HepG2 (cell line): ENCODE measurements around the gene TROAP.
A peak's percentile ranks its signal among the peaks of the same experiment; 100 is the strongest.

Source experiments
- GTF2F1 ChIP-seq: fragments of 150-350 bp; IDR thresholded peaks from 2 replicates; pipeline ENCODE4 v1.6.1; 2014; ENCODE audit warnings: low read length
- HOXA5 ChIP-seq: sonication (generic); formaldehyde crosslinking; IDR thresholded peaks from 2 replicates; pipeline ENCODE4 v1.4.0; 2020; ENCODE audit warnings: missing genetic modification reagents
- MEIS1 ChIP-seq: sonication (generic); formaldehyde crosslinking; IDR thresholded peaks from 2 replicates; pipeline ENCODE4 v1.9.0; 2021; ENCODE audit warnings: mild to moderate bottlenecking, missing genetic modification reagents, moderate library complexity, borderline replicate concordance
- MYNN ChIP-seq: sonication (generic); formaldehyde crosslinking; IDR thresholded peaks from 2 replicates; pipeline ENCODE4 v1.4.0; 2020; ENCODE audit warnings: mild to moderate bottlenecking, low read depth, missing genetic modification reagents
- PHF8 ChIP-seq: sonication (generic); formaldehyde crosslinking; IDR thresholded peaks from 2 replicates; pipeline ENCODE4 v1.5.0; 2020; ENCODE audit warnings: missing genetic modification reagents
- POLR2AphosphoS5 ChIP-seq: IDR thresholded peaks from 2 replicates; pipeline ENCODE4 v1.6.1; 2012; ENCODE audit warnings: low read depth, low read length
- SIN3A ChIP-seq: IDR thresholded peaks from 2 replicates; pipeline ENCODE4 v1.6.1; 2011; ENCODE audit warnings: low read depth, mild to moderate bottlenecking, control low read depth, low read length, borderline replicate concordance
- ZNF556 ChIP-seq: sonication (generic); formaldehyde crosslinking; IDR thresholded peaks from 2 replicates; pipeline ENCODE4 v1.4.0; 2020; ENCODE audit warnings: mild to moderate bottlenecking, missing genetic modification reagents, borderline replicate concordance
- TF ChIP-seq, protein P1 (sequence below): sonication (generic); formaldehyde crosslinking; IDR thresholded peaks from 2 replicates; pipeline ENCODE4 v1.8.1; 2023; ENCODE audit warnings: missing genetic modification reagents, inconsistent platforms, borderline replicate concordance
- TF ChIP-seq, protein P2 (sequence below): sonication (generic); formaldehyde crosslinking; IDR thresholded peaks from 2 replicates; pipeline ENCODE4 v1.5.0; 2020; ENCODE audit warnings: mild to moderate bottlenecking, missing genetic modification reagents, moderate library complexity
- TF ChIP-seq, protein P3 (sequence below): sonication (generic); formaldehyde crosslinking; IDR thresholded peaks from 2 replicates; pipeline ENCODE4 v1.4.0; 2020; ENCODE audit warnings: missing genetic modification reagents, borderline replicate concordance
- TF ChIP-seq, protein P4 (sequence below): sonication (generic); formaldehyde crosslinking; IDR thresholded peaks from 2 replicates; pipeline ENCODE4 v1.5.1; 2020; ENCODE audit warnings: missing genetic modification reagents, mild to moderate bottlenecking, borderline replicate concordance
- TF ChIP-seq, protein P5 (sequence below): sonication (generic); formaldehyde crosslinking; IDR thresholded peaks from 2 replicates; pipeline ENCODE4 v1.5.0; 2020; ENCODE audit warnings: missing genetic modification reagents, mild to moderate bottlenecking, borderline replicate concordance

- TF ChIP-seq GTF2F1 (no peak), MEIS1 (CRISPR knock-in tag) (no peak), MYNN (no peak), HOXA5 (no peak), SIN3A (no peak), PHF8 (CRISPR knock-in tag) (no peak), POLR2AphosphoS5 (no peak), ZNF556 (no peak)
- TF ChIP-seq, protein P1, sequence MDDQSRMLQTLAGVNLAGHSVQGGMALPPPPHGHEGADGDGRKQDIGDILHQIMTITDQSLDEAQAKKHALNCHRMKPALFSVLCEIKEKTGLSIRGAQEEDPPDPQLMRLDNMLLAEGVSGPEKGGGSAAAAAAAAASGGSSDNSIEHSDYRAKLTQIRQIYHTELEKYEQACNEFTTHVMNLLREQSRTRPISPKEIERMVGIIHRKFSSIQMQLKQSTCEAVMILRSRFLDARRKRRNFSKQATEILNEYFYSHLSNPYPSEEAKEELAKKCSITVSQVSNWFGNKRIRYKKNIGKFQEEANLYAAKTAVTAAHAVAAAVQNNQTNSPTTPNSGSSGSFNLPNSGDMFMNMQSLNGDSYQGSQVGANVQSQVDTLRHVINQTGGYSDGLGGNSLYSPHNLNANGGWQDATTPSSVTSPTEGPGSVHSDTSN (CRISPR knock-in tag) = no peak
- TF ChIP-seq, protein P2, sequence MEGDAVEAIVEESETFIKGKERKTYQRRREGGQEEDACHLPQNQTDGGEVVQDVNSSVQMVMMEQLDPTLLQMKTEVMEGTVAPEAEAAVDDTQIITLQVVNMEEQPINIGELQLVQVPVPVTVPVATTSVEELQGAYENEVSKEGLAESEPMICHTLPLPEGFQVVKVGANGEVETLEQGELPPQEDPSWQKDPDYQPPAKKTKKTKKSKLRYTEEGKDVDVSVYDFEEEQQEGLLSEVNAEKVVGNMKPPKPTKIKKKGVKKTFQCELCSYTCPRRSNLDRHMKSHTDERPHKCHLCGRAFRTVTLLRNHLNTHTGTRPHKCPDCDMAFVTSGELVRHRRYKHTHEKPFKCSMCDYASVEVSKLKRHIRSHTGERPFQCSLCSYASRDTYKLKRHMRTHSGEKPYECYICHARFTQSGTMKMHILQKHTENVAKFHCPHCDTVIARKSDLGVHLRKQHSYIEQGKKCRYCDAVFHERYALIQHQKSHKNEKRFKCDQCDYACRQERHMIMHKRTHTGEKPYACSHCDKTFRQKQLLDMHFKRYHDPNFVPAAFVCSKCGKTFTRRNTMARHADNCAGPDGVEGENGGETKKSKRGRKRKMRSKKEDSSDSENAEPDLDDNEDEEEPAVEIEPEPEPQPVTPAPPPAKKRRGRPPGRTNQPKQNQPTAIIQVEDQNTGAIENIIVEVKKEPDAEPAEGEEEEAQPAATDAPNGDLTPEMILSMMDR (CRISPR knock-in tag) = peak; percentile 88
- TF ChIP-seq, protein P3, sequence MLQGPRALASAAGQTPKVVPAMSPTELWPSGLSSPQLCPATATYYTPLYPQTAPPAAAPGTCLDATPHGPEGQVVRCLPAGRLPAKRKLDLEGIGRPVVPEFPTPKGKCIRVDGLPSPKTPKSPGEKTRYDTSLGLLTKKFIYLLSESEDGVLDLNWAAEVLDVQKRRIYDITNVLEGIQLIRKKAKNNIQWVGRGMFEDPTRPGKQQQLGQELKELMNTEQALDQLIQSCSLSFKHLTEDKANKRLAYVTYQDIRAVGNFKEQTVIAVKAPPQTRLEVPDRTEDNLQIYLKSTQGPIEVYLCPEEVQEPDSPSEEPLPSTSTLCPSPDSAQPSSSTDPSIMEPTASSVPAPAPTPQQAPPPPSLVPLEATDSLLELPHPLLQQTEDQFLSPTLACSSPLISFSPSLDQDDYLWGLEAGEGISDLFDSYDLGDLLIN (CRISPR knock-in tag) = no peak
- TF ChIP-seq, protein P4, sequence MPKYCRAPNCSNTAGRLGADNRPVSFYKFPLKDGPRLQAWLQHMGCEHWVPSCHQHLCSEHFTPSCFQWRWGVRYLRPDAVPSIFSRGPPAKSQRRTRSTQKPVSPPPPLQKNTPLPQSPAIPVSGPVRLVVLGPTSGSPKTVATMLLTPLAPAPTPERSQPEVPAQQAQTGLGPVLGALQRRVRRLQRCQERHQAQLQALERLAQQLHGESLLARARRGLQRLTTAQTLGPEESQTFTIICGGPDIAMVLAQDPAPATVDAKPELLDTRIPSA (CRISPR knock-in tag) = no peak
- TF ChIP-seq, protein P5, sequence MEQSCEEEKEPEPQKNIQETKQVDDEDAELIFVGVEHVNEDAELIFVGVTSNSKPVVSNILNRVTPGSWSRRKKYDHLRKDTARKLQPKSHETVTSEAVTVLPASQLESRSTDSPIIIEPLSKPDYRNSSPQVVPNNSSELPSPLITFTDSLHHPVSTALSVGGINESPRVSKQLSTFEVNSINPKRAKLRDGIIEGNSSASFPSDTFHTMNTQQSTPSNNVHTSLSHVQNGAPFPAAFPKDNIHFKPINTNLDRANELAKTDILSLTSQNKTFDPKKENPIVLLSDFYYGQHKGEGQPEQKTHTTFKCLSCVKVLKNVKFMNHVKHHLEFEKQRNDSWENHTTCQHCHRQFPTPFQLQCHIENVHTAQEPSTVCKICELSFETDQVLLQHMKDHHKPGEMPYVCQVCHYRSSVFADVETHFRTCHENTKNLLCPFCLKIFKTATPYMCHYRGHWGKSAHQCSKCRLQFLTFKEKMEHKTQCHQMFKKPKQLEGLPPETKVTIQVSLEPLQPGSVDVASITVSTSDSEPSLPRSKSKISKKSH (CRISPR knock-in tag) = no peak
These were observed 8.5 kb downstream of the TROAP start for GRCh38 chr12:49331380-49332222.
